Neural progenitor cell (in vitro differentiated cells): ENCODE results near the gene ABCD3. TPM values are rescaled to one million over a fixed set of nuclear protein-coding genes. Genes with fewer than 3 reads are reported as not detected.

ENCODE experiments used
- DNase-seq: peaks from one replicate; pipeline ENCODE4 v3.0.0-alpha.2; 2016; ENCODE audit warnings: low spot score
- H2AFZ ChIP-seq: fragments of 200-600 bp; sonication (generic); replicated peaks from 2 replicates; pipeline ENCODE4 v1.6.1; 2016; ENCODE audit warnings: antibody characterized with exemption
- H3F3A ChIP-seq: fragments of 200-600 bp; sonication (generic); 2 replicates; pipeline ENCODE4 v1.6.1; 2016; ENCODE audit warnings: antibody characterized with exemption, low read depth
- H3K27ac ChIP-seq: fragments of 200-600 bp; sonication (generic); 2 replicates; pipeline ENCODE4 v1.5.1; 2016; ENCODE audit warnings: mild to moderate bottlenecking
- H3K27me3 ChIP-seq: fragments of 200-600 bp; sonication (generic); 2 replicates; pipeline ENCODE4 v1.6.1; 2016; ENCODE audit warnings: mild to moderate bottlenecking, moderate library complexity
- H3K36me3 ChIP-seq: fragments of 200-600 bp; sonication (generic); 2 replicates; pipeline ENCODE4 v1.5.1; 2016
- H3K4me1 ChIP-seq: fragments of 200-600 bp; sonication (generic); 2 replicates; pipeline ENCODE4 v1.6.1; 2016; ENCODE audit warnings: mixed run types
- H3K4me2 ChIP-seq: fragments of 200-600 bp; sonication (generic); 2 replicates; pipeline ENCODE4 v1.6.1; 2016
- H3K4me3 ChIP-seq: fragments of 200-600 bp; sonication (generic); 2 replicates; pipeline ENCODE4 v1.5.1; 2016
- H3K79me2 ChIP-seq: fragments of 200-600 bp; sonication (generic); 2 replicates; pipeline ENCODE4 v1.6.1; 2016; ENCODE audit warnings: low read depth
- H3K9ac ChIP-seq: fragments of 200-600 bp; sonication (generic); 2 replicates; pipeline ENCODE4 v1.6.1; 2016
- H3K9me3 ChIP-seq: fragments of 200-600 bp; sonication (generic); 2 replicates; pipeline ENCODE4 v1.5.1; 2016; ENCODE audit warnings: low read depth
- H4K20me1 ChIP-seq: fragments of 200-600 bp; sonication (generic); 2 replicates; pipeline ENCODE4 v1.6.1; 2016; ENCODE audit warnings: low read depth
- H3K27ac Mint-ChIP-seq: 3 replicates; pipeline ENCODE4 v1.8.0; 2021; ENCODE audit warnings: mixed read lengths
- H3K27me3 Mint-ChIP-seq: 2 replicates; pipeline ENCODE4 v1.8.0; 2022; ENCODE audit warnings: low read depth, mild to moderate bottlenecking, inconsistent platforms, moderate library complexity, mixed read lengths; ENCODE audit not compliant: insufficient read depth
- H3K36me3 Mint-ChIP-seq: 3 replicates; pipeline ENCODE4 v1.8.0; 2021; ENCODE audit warnings: mixed read lengths
- H3K4me1 Mint-ChIP-seq: 3 replicates; pipeline ENCODE4 v1.8.0; 2021; ENCODE audit warnings: mixed read lengths
- H3K4me3 Mint-ChIP-seq: 3 replicates; pipeline ENCODE4 v1.8.0; 2021; ENCODE audit warnings: mild to moderate bottlenecking, moderate library complexity, mixed read lengths
- H3K9me3 Mint-ChIP-seq: 3 replicates; pipeline ENCODE4 v1.8.0; 2020; ENCODE audit warnings: mixed read lengths
- EZH2 ChIP-seq: fragments of 200-600 bp; sonication (generic); IDR thresholded peaks from 2 replicates; pipeline ENCODE4 v1.6.1; 2017; ENCODE audit warnings: antibody characterized with exemption, mild to moderate bottlenecking, moderate library complexity
- EZH2phosphoT487 ChIP-seq: fragments of 200-600 bp; sonication (generic); IDR thresholded peaks from 2 replicates; pipeline ENCODE4 v1.6.1; 2017; ENCODE audit warnings: antibody characterized with exemption
- total RNA-seq: library from RNA; depleted of rRNA; stranded (reverse); fragments of >200 nt; gene quantifications from 2 replicates; pipeline ENCODE4 v1.2.3, GENCODE V29; 2015; ENCODE audit warnings: low replicate concordance
- TF ChIP-seq, protein P1 (sequence below): fragments of 200-600 bp; sonication (generic); IDR thresholded peaks from 2 replicates; pipeline ENCODE4 v1.5.1; 2017; ENCODE audit warnings: antibody characterized with exemption, mild to moderate bottlenecking

Gene ABCD3
- total RNA-seq, 1 donor from 2014 or later: 45.1 TPM

DNA sequence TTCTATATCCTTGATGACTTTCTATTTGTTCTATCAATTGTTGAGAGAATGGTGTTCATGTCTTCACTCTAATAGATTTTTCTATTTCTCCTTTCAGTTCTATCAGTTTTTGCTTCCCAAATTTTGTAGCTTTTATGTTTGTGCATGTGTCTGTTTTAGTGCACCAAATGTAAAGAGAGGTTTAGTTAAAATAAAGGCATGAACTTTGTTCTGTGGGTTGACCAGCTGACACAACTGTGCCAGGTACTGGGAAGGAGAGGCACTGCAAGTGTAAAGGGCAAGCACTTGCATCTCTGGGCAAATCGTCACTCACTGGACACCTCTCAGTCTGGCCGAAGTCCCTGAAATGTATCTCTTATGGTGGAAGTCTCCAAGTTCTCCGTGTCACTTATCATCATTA lies 38.6 kb upstream of the ABCD3 start:
- no peaks in the 10 kb centered on the region for H3K27me3 Mint-ChIP-seq
- Histone ChIP-seq H3K79me2 (no peaks in the 10 kb centered on the region), H3K4me1 (no peaks in the 10 kb centered on the region), H2AFZ (no peak overlapping the region), H3K27ac (no peak overlapping the region), H3K9me3 (no peaks in the 10 kb centered on the region), H3F3A (no peaks in the 10 kb centered on the region), H3K36me3 (no peaks in the 10 kb centered on the region), H3K4me2 (no peak overlapping the region), H3K4me3 (no peak overlapping the region), H3K9ac (no peak overlapping the region), H4K20me1 (no peaks in the 10 kb centered on the region), H3K27me3 (no peaks in the 10 kb centered on the region)
- H3K4me3 Mint-ChIP-seq: no peak overlapping the region
- no peaks in the 10 kb centered on the region for H3K36me3 Mint-ChIP-seq
- DNase-seq: no peak
- H3K9me3 Mint-ChIP-seq: peaks cover under 1% of the 10 kb centered on the region
- TF ChIP-seq EZH2phosphoT487: no peak
- TF ChIP-seq EZH2: no peak
- TF ChIP-seq, protein P1, sequence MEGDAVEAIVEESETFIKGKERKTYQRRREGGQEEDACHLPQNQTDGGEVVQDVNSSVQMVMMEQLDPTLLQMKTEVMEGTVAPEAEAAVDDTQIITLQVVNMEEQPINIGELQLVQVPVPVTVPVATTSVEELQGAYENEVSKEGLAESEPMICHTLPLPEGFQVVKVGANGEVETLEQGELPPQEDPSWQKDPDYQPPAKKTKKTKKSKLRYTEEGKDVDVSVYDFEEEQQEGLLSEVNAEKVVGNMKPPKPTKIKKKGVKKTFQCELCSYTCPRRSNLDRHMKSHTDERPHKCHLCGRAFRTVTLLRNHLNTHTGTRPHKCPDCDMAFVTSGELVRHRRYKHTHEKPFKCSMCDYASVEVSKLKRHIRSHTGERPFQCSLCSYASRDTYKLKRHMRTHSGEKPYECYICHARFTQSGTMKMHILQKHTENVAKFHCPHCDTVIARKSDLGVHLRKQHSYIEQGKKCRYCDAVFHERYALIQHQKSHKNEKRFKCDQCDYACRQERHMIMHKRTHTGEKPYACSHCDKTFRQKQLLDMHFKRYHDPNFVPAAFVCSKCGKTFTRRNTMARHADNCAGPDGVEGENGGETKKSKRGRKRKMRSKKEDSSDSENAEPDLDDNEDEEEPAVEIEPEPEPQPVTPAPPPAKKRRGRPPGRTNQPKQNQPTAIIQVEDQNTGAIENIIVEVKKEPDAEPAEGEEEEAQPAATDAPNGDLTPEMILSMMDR: no peak
- H3K27ac Mint-ChIP-seq: no peak overlapping the region
- H3K4me1 Mint-ChIP-seq: peaks cover 2% of the 10 kb centered on the region

DNA sequence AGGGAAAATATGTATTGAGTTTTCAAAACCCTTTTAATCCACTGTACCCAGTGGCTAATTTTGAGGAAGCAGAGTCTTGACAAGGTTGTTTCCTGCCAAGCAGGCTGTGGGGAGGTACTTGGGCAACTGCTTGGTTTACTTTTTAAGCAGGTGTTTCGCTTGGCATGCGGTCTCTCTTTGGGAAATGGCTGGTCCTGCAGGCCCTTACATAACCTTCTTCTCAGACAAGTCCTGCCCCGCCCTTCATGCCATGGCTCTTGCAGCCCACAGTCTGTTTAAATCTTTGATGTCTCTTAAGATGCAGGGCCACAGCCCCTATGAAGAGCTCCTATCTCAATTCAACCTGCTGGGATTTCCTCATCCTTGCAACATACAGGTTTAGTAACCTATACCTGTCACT lies 36.0 kb upstream of the ABCD3 start:
- Mint-ChIP-seq H3K27ac (no peak overlapping the region), H3K9me3 (no peaks in the 10 kb centered on the region), H3K36me3 (no peaks in the 10 kb centered on the region), H3K4me1 (peaks cover 8% of the 10 kb centered on the region), H3K27me3 (no peaks in the 10 kb centered on the region), H3K4me3 (no peak overlapping the region)
- Histone ChIP-seq H3K27me3 (no peaks in the 10 kb centered on the region), H3K4me1 (no peaks in the 10 kb centered on the region), H4K20me1 (no peaks in the 10 kb centered on the region), H3K4me2 (no peak overlapping the region), H2AFZ (no peak overlapping the region), H3K27ac (no peak overlapping the region), H3K9me3 (no peaks in the 10 kb centered on the region), H3F3A (no peaks in the 10 kb centered on the region), H3K9ac (no peak overlapping the region), H3K4me3 (no peak overlapping the region), H3K79me2 (no peaks in the 10 kb centered on the region), H3K36me3 (no peaks in the 10 kb centered on the region)
- TF ChIP-seq EZH2phosphoT487: no peak
- TF ChIP-seq, protein P1: no peak
- no peak for TF ChIP-seq EZH2
- no peak for DNase-seq

DNA sequence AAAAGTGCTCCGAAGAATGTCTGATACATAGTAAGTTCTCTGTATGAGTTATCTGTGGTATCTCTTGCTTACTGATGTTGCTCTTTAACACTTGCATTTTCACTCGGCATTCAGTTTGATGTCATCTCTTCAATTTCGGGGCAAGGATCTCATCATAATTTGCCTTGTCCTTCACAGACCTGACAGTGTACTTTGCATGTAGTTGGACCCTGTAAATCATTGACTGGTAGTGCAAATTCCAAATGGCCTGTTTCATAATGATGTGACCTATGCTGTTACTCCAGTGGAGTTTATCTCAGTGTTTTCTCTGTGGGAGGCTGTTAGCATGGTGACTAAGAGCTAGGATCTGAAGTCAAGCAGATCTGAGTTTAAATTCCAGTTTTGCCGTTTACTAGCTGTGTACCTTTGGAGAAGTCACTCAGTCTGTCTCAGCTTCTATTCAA lies 34.2 kb upstream of the ABCD3 start:
- Mint-ChIP-seq H3K27me3 (no peaks in the 10 kb centered on the region), H3K4me3 (no peak overlapping the region), H3K27ac (no peak overlapping the region), H3K9me3 (no peaks in the 10 kb centered on the region), H3K36me3 (no peaks in the 10 kb centered on the region), H3K4me1 (peaks cover 8% of the 10 kb centered on the region)
- Histone ChIP-seq H4K20me1 (no peaks in the 10 kb centered on the region), H3K9me3 (no peaks in the 10 kb centered on the region), H3K4me2 (no peak overlapping the region), H3K4me3 (no peak overlapping the region), H2AFZ (no peak overlapping the region), H3F3A (no peaks in the 10 kb centered on the region), H3K4me1 (no peaks in the 10 kb centered on the region), H3K36me3 (no peaks in the 10 kb centered on the region), H3K27me3 (no peaks in the 10 kb centered on the region), H3K27ac (no peak overlapping the region), H3K9ac (no peak overlapping the region), H3K79me2 (no peaks in the 10 kb centered on the region)
- TF ChIP-seq, protein P1: no peak
- TF ChIP-seq EZH2: no peak
- no peak for TF ChIP-seq EZH2phosphoT487
- no peak for DNase-seq
